Activated CD8-positive, alpha-beta T cell treated with anti-CD3 and anti-CD28 coated beads, Interleukin-2, amount 10 ng/mL, durations not matched to agents 7 days and 5 days (primary cell): ENCODE results near the gene RFC5. TPM values are rescaled to one million over a fixed set of nuclear protein-coding genes. Genes with fewer than 3 reads are reported as not detected.

ENCODE experiments used
- ATAC-seq: fragments of 150-1000 bp; cut with Tn5 transposase; one replicate; pipeline ENCODE4 v1.10.0; 2021; ENCODE audit warnings: moderate library complexity
- CTCF ChIA-PET: fragments of 350-600 bp; sonication (Branson Sonifier 250); formaldehyde crosslinking; loops from one replicate; lab custom pipeline; 2021; ENCODE audit warnings: antibody characterized with exemption; lab: Charles Lee
- POLR2A ChIA-PET: fragments of 350-600 bp; sonication (Branson Sonifier 250); formaldehyde crosslinking; loops from one replicate; lab custom pipeline; 2021; ENCODE audit warnings: antibody characterized with exemption; lab: Charles Lee
- DNase-seq: peaks from one replicate; pipeline ENCODE4 v3.0.0-alpha.2; 2020
- H3K27ac Mint-ChIP-seq: one replicate; pipeline ENCODE4 v1.8.0; 2021; ENCODE audit warnings: mild to moderate bottlenecking, mixed read lengths
- H3K27me3 Mint-ChIP-seq: one replicate; pipeline ENCODE4 v1.8.0; 2021; ENCODE audit warnings: low read depth, mixed read lengths
- H3K36me3 Mint-ChIP-seq: one replicate; pipeline ENCODE4 v1.8.0; 2021; ENCODE audit warnings: low read depth, mixed read lengths
- H3K4me1 Mint-ChIP-seq: one replicate; pipeline ENCODE4 v1.8.0; 2021; ENCODE audit warnings: low read depth, mixed read lengths
- H3K4me3 Mint-ChIP-seq: one replicate; pipeline ENCODE4 v1.8.0; 2021; ENCODE audit warnings: mild to moderate bottlenecking, mixed read lengths
- H3K9me3 Mint-ChIP-seq: one replicate; pipeline ENCODE4 v1.8.0; 2022; ENCODE audit warnings: mixed read lengths; ENCODE audit not compliant: insufficient read depth
- total RNA-seq, 2 experiments: library from RNA; stranded (reverse); gene quantifications; one replicate each; pipeline ENCODE4 v1.2.3, GENCODE V29; 2021

Gene RFC5
- 10 to 100 TPM; 52.5 to 57.6 TPM for total RNA-seq

GRCh38 chr12:118016424-118017264 is at the start of gene RFC5:
TSS of gene RFC5 (plus strand) at chr12:118016703. CDS start at chr12:118016828, 125 bp downstream.
- peak; percentile 96 for ATAC-seq
- no peaks in the 10 kb centered on the region for H3K9me3 Mint-ChIP-seq

GRCh38 chr12:117967043-117967442 is 49.5 kb upstream of the RFC5 start:
- Mint-ChIP-seq H3K36me3 (no peaks in the 10 kb centered on the region), H3K27ac (no peak overlapping the region), H3K4me1 (peaks cover 8% of the 10 kb centered on the region), H3K9me3 (peaks cover 11% of the 10 kb centered on the region), H3K4me3 (no peak overlapping the region), H3K27me3 (peaks cover 42% of the 10 kb centered on the region)
- ATAC-seq (no peak), DNase-seq (no peak)
- ChIA-PET POLR2A (no interaction called here), CTCF (no interaction called here)

More at GRCh38 chr12:118016424-118017264, at the start of gene RFC5:
- Mint-ChIP-seq H3K4me1 (peaks cover 31% of the 10 kb centered on the region), H3K4me3 (peak within 1 kb of the TSS; percentile 98), H3K27ac (peak within 1 kb of the TSS; percentile 94), H3K27me3 (peaks cover 6% of the 10 kb centered on the region), H3K36me3 (peaks cover 36% of the 10 kb centered on the region)
- POLR2A ChIA-PET = interaction anchor here (0.6 to 2.1 kb wide), 9 partner anchors 18 to 909 kb away, joined by 3 to 10 read pairs (median 3); partner anchors contain the start of genes PEBP1 and WSB2
- CTCF ChIA-PET = interaction anchor here (1.2 to 2.9 kb wide), 5 partner anchors 38 to 360 kb away, joined by 4 to 21 read pairs (median 6); partner anchors contain the start of gene SUDS3
- peak; percentile 98 for DNase-seq

- Mint-ChIP-seq H3K9me3 (peaks cover 12% of the 10 kb centered on the region), H3K27ac (no peak overlapping the region)
- POLR2A ChIA-PET = no interaction called here
These were observed 49.0 kb upstream of the RFC5 start for GRCh38 chr12:117967512-117967911.

GRCh38 chr12:117968151-117968789 is 48.2 kb upstream of the RFC5 start:
- ChIA-PET POLR2A (no interaction called here), CTCF (no interaction called here)
- peaks cover 12% of the 10 kb centered on the region for H3K9me3 Mint-ChIP-seq
- DNase-seq = no peak
- H3K27me3 Mint-ChIP-seq = peaks cover 42% of the 10 kb centered on the region
- H3K4me1 Mint-ChIP-seq = peaks cover 8% of the 10 kb centered on the region
- no peak for ATAC-seq
- H3K4me3 Mint-ChIP-seq = peak overlapping the region; percentile 78
- H3K36me3 Mint-ChIP-seq = no peaks in the 10 kb centered on the region
- H3K27ac Mint-ChIP-seq = no peak overlapping the region

More at GRCh38 chr12:117967512-117967911, 49.0 kb upstream of the RFC5 start:
- H3K36me3 Mint-ChIP-seq = no peaks in the 10 kb centered on the region
- peaks cover 42% of the 10 kb centered on the region for H3K27me3 Mint-ChIP-seq
- CTCF ChIA-PET = no interaction called here
- peaks cover 8% of the 10 kb centered on the region for H3K4me1 Mint-ChIP-seq
- ATAC-seq (no peak), DNase-seq (no peak)
- H3K4me3 Mint-ChIP-seq = no peak overlapping the region

- ATAC-seq (peak; percentile 86), DNase-seq (peak; percentile 62)
- Mint-ChIP-seq H3K27me3 (peaks cover 42% of the 10 kb centered on the region), H3K4me1 (peaks cover 8% of the 10 kb centered on the region), H3K9me3 (peaks cover 12% of the 10 kb centered on the region), H3K4me3 (peak within 1 kb of the TSS; percentile 78), H3K36me3 (no peaks in the 10 kb centered on the region), H3K27ac (no peak within 1 kb of the TSS)
- ChIA-PET POLR2A (no interaction called here), CTCF (no interaction called here)
These were observed 47.5 kb upstream of the RFC5 start, which contains the start of gene KSR2 for GRCh38 chr12:117968826-117969659. TSS of gene KSR2 (minus strand) at chr12:117968990. CDS start at chr12:117968255, 735 bp downstream.

GRCh38 chr12:117970334-117970733 is 46.2 kb upstream of the RFC5 start:
- Mint-ChIP-seq H3K27ac (no peak overlapping the region), H3K9me3 (peaks cover 12% of the 10 kb centered on the region), H3K36me3 (no peaks in the 10 kb centered on the region), H3K4me1 (peaks cover 8% of the 10 kb centered on the region), H3K4me3 (no peak overlapping the region), H3K27me3 (peaks cover 39% of the 10 kb centered on the region)
- DNase-seq = no peak
- no peak for ATAC-seq
- ChIA-PET CTCF (no interaction called here), POLR2A (no interaction called here)

- H3K27ac Mint-ChIP-seq = no peak overlapping the region
- peaks cover 12% of the 10 kb centered on the region for H3K9me3 Mint-ChIP-seq
- no peak overlapping the region for H3K4me3 Mint-ChIP-seq
- CTCF ChIA-PET = no interaction called here
- H3K27me3 Mint-ChIP-seq = peaks cover 23% of the 10 kb centered on the region
- no peaks in the 10 kb centered on the region for H3K36me3 Mint-ChIP-seq
- H3K4me1 Mint-ChIP-seq = peaks cover 8% of the 10 kb centered on the region
- POLR2A ChIA-PET = no interaction called here
- DNase-seq = no peak
- no peak for ATAC-seq
These were observed 44.2 kb upstream of the RFC5 start for GRCh38 chr12:117972301-117972700.

GRCh38 chr12:117975006-117975405 is 41.5 kb upstream of the RFC5 start:
- no peaks in the 10 kb centered on the region for H3K4me1 Mint-ChIP-seq
- CTCF ChIA-PET = no interaction called here
- DNase-seq (no peak), ATAC-seq (no peak)
- peaks cover 12% of the 10 kb centered on the region for H3K9me3 Mint-ChIP-seq
- no peak overlapping the region for H3K27ac Mint-ChIP-seq
- peaks cover 4% of the 10 kb centered on the region for H3K27me3 Mint-ChIP-seq
- H3K36me3 Mint-ChIP-seq = no peaks in the 10 kb centered on the region
- POLR2A ChIA-PET = interaction anchor here (0.6 kb wide), 1 partner anchor 13 kb away, joined by 3 read pairs; no protein-coding TSS in a partner anchor
- no peak overlapping the region for H3K4me3 Mint-ChIP-seq

- no peaks in the 10 kb centered on the region for H3K36me3 Mint-ChIP-seq
- CTCF ChIA-PET = no interaction called here
- ATAC-seq (no peak), DNase-seq (no peak)
- no peaks in the 10 kb centered on the region for H3K9me3 Mint-ChIP-seq
- H3K4me1 Mint-ChIP-seq = no peaks in the 10 kb centered on the region
- H3K4me3 Mint-ChIP-seq = no peak overlapping the region
- POLR2A ChIA-PET = no interaction called here
- no peaks in the 10 kb centered on the region for H3K27me3 Mint-ChIP-seq
- no peak overlapping the region for H3K27ac Mint-ChIP-seq
These were observed 39.1 kb upstream of the RFC5 start for GRCh38 chr12:117977373-117977772.

- Mint-ChIP-seq H3K36me3 (no peaks in the 10 kb centered on the region), H3K27ac (no peak overlapping the region), H3K4me1 (no peaks in the 10 kb centered on the region), H3K9me3 (no peaks in the 10 kb centered on the region), H3K27me3 (no peaks in the 10 kb centered on the region), H3K4me3 (no peak overlapping the region)
- ATAC-seq (no peak), DNase-seq (no peak)
- ChIA-PET POLR2A (no interaction called here), CTCF (no interaction called here)
These were observed 35.9 kb upstream of the RFC5 start for GRCh38 chr12:117980616-117981015.

- Mint-ChIP-seq H3K36me3 (no peaks in the 10 kb centered on the region), H3K4me1 (no peaks in the 10 kb centered on the region), H3K27ac (no peak overlapping the region), H3K27me3 (no peaks in the 10 kb centered on the region), H3K9me3 (no peaks in the 10 kb centered on the region), H3K4me3 (no peak overlapping the region)
- no peak for DNase-seq
- ChIA-PET CTCF (no interaction called here), POLR2A (no interaction called here)
- ATAC-seq = no peak
These were observed 35.2 kb upstream of the RFC5 start for GRCh38 chr12:117981267-117981666.
